ENCODE data around the gene PRPF38A.
A peak's percentile ranks its signal among the peaks of the same experiment; 100 is the strongest.

Gene PRPF38A

GRCh38 chr1:52400131-52400530 lies 4.3 kb upstream of the PRPF38A start:
- DNase-seq (ENCODE audit: low read depth), result no peak

- no peak for DNase-seq (ENCODE audit: low read depth)
Observed at GRCh38 chr1:52402860-52403240, 1.6 kb upstream of the PRPF38A start.

- DNase-seq (ENCODE audit: low read depth), result peak; percentile 42
Observed at GRCh38 chr1:52403566-52404115, 761 bp upstream of the PRPF38A start.

GRCh38 chr1:52404975-52405338 lies 555 bp downstream of the PRPF38A start:
- DNase-seq (ENCODE audit: low read depth), result no peak

- DNase-seq (ENCODE audit: low read depth), result no peak
Observed at GRCh38 chr1:52413410-52413989, 9.1 kb downstream of the PRPF38A start.

- DNase-seq (ENCODE audit: low read depth), result no peak
Observed at GRCh38 chr1:52414942-52415341, 10.5 kb downstream of the PRPF38A start.

GRCh38 chr1:52416811-52417210 lies 12.4 kb downstream of the PRPF38A start:
- no peak for DNase-seq (ENCODE audit: low read depth)

GRCh38 chr1:52420713-52421112 lies 16.3 kb downstream of the PRPF38A start:
- no peak for DNase-seq (ENCODE audit: low read depth)

GRCh38 chr1:52423055-52423454 lies 18.7 kb downstream of the PRPF38A start:
- DNase-seq (ENCODE audit: low read depth), result no peak

- peak; percentile 65 for DNase-seq (ENCODE audit: low read depth)
Observed at GRCh38 chr1:52423771-52424170, 19.4 kb downstream of the PRPF38A start.

- DNase-seq (ENCODE audit: low read depth), result peak; percentile 44
Observed at GRCh38 chr1:52424231-52424636, 19.8 kb downstream of the PRPF38A start.

GRCh38 chr1:52424813-52425212 lies 20.4 kb downstream of the PRPF38A start:
- no peak for DNase-seq (ENCODE audit: low read depth)

GRCh38 chr1:52426371-52426770 lies 22.0 kb downstream of the PRPF38A start:
- no peak for DNase-seq (ENCODE audit: low read depth)

- DNase-seq (ENCODE audit: low read depth), result no peak
Observed at GRCh38 chr1:52427152-52427551, 22.8 kb downstream of the PRPF38A start.

GRCh38 chr1:52432807-52433206 lies 28.4 kb downstream of the PRPF38A start:
- DNase-seq (ENCODE audit: low read depth), result no peak

- DNase-seq (ENCODE audit: low read depth), result no peak
Observed at GRCh38 chr1:52435211-52435610, 30.8 kb downstream of the PRPF38A start.

- DNase-seq (ENCODE audit: low read depth), result no peak
Observed at GRCh38 chr1:52435650-52436049, 31.2 kb downstream of the PRPF38A start.

- no peak for DNase-seq (ENCODE audit: low read depth)
Observed at GRCh38 chr1:52436817-52437216, 32.4 kb downstream of the PRPF38A start.

- DNase-seq (ENCODE audit: low read depth), result no peak
Observed at GRCh38 chr1:52439976-52440375, 35.6 kb downstream of the PRPF38A start.

- no peak for DNase-seq (ENCODE audit: low read depth)
Observed at GRCh38 chr1:52444463-52444862, 40.1 kb downstream of the PRPF38A start.

GRCh38 chr1:52454127-52454526 lies 49.7 kb downstream of the PRPF38A start:
- DNase-seq (ENCODE audit: low read depth), result no peak

GRCh38 chr1:52454779-52455178 lies 50.4 kb downstream of the PRPF38A start:
- DNase-seq (ENCODE audit: low read depth), result no peak

GRCh38 chr1:52455686-52456085 lies 51.3 kb downstream of the PRPF38A start:
- no peak for DNase-seq (ENCODE audit: low read depth)

- no peak for DNase-seq (ENCODE audit: low read depth)
Observed at GRCh38 chr1:52460694-52461093, 56.3 kb downstream of the PRPF38A start.
